ENCODE measurements around the gene ARHGEF39.

GRCh38 chr9:35646533-35647265, 18.3 kb downstream of the ARHGEF39 start:
- TF ChIP-seq CTCF (IDR thresholded peaks at IDR 0.05) (peak; percentile 93 to 99 (median 98)), POLR2A (IDR thresholded peaks at IDR 0.05) (peak in 3 of 4 donors; percentile 10 to 92 (median 84))

All from esophagus squamous epithelium (tissue), 4 donors.